Measurements from ENCODE around the gene CENATAC.

DNA sequence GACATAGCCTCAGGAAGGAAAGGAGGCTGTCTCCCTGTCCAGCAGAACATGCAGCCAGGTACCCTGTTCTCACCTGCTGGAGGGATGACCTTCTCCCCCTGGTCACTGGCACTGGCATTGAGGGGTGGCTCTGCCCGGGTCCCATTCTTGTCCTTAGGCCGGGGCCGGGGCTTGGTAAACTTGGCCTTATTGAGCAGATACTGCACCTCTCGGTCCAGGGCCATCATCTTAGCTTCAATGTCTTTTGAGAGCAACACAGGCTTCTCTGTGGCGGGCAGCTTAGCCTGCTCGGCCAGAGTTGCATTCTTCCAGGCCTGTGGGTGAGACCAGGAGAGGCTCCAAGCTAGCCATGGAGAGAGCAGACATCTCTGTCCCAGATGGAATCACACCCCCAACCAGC, 48.6 kb downstream of the CENATAC start:
- TF ChIP-seq, protein P1, sequence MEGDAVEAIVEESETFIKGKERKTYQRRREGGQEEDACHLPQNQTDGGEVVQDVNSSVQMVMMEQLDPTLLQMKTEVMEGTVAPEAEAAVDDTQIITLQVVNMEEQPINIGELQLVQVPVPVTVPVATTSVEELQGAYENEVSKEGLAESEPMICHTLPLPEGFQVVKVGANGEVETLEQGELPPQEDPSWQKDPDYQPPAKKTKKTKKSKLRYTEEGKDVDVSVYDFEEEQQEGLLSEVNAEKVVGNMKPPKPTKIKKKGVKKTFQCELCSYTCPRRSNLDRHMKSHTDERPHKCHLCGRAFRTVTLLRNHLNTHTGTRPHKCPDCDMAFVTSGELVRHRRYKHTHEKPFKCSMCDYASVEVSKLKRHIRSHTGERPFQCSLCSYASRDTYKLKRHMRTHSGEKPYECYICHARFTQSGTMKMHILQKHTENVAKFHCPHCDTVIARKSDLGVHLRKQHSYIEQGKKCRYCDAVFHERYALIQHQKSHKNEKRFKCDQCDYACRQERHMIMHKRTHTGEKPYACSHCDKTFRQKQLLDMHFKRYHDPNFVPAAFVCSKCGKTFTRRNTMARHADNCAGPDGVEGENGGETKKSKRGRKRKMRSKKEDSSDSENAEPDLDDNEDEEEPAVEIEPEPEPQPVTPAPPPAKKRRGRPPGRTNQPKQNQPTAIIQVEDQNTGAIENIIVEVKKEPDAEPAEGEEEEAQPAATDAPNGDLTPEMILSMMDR (IDR thresholded peaks at IDR 0.05; ENCODE audit: low read depth, low read length, poor library complexity, severe bottlenecking): no peak
- no peak for TF ChIP-seq EZH2phosphoT487 (IDR thresholded peaks at IDR 0.05; ENCODE audit: borderline replicate concordance, low read length)

All from DOHH2 (cell line).